ENCODE data around the gene STK11.

DNA sequence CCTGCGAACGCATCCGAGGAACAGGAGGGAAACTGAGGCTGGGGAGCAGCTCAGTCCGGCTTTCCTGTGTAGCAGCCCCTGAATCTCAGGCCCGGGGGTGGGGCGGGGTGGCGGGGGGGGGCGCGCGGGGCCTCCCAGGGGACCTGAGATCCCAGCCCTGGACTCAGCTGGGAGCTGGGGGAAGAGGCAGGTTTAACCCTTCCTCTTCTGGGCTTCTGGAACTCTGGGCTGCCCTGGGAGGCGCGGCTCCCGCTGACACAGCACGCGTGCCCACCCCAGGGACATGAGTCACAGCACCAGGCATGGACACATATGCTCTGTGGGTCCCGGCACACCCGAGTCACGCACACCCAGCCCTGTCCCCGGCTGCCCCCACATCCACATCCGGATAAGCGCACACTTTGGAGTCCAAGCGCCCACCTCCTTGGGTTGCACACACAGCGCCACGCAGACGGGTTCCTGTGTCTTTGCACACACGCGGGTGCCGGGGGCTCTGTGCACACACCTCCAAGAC lies 60.1 kb downstream of the STK11 start:
- TF ChIP-seq, protein P1, sequence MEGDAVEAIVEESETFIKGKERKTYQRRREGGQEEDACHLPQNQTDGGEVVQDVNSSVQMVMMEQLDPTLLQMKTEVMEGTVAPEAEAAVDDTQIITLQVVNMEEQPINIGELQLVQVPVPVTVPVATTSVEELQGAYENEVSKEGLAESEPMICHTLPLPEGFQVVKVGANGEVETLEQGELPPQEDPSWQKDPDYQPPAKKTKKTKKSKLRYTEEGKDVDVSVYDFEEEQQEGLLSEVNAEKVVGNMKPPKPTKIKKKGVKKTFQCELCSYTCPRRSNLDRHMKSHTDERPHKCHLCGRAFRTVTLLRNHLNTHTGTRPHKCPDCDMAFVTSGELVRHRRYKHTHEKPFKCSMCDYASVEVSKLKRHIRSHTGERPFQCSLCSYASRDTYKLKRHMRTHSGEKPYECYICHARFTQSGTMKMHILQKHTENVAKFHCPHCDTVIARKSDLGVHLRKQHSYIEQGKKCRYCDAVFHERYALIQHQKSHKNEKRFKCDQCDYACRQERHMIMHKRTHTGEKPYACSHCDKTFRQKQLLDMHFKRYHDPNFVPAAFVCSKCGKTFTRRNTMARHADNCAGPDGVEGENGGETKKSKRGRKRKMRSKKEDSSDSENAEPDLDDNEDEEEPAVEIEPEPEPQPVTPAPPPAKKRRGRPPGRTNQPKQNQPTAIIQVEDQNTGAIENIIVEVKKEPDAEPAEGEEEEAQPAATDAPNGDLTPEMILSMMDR (IDR thresholded peaks at IDR 0.05): no peak
- TF ChIP-seq EP300 (IDR thresholded peaks at IDR 0.05): no peak
